HepG2 (cell line): ENCODE measurements around the gene KIAA1958. TPM values are rescaled to one million over a fixed set of nuclear protein-coding genes. Genes with fewer than 3 reads are reported as not detected.

Experiments used
- ATAC-seq: fragments of 200-7000 bp; cut with Tn5 transposase; 3 replicates; pipeline ENCODE4 v1.9.1; 2020; ENCODE audit warnings: mild to moderate bottlenecking, moderate library complexity
- BruUV-seq: library from RNA; stranded (reverse); fragments of 400-500 nt; replicated peaks from 2 replicates; lab custom pipeline; 2021; lab: Mats Ljungman, UMichigan
- CTCF ChIA-PET: fragments of 300-600 bp; formaldehyde crosslinking; extraction: SDS; loops from one replicate; lab custom pipeline; 2021; ENCODE audit warnings: low total read pairs, inconsistent platforms, low intra/inter-chr PET ratio; lab: Yijun Ruan, JAX
- POLR2A ChIA-PET: fragments of 350-600 bp; sonication (Branson Sonifier 250); formaldehyde crosslinking; loops from one replicate; lab custom pipeline; 2020; ENCODE audit warnings: antibody characterized with exemption, inconsistent platforms; lab: Yijun Ruan, JAX
- DNase-seq: peaks from one replicate; pipeline ENCODE4 v3.0.0-alpha.2; 2015; ENCODE audit warnings: low spot score
- FAIRE-seq: peaks from 3 replicates; lab custom pipeline; 2011; peaks lifted over from hg19 to GRCh38; lab: Jason Lieb, UNC
- H2AFZ ChIP-seq: one replicate; pipeline ENCODE4 v1.6.1; 2011; ENCODE audit warnings: low read length, inconsistent platforms
- H3K27ac ChIP-seq: fragments of 300-600 bp; 3 replicates; pipeline ENCODE4 v1.8.0; 2011; ENCODE audit warnings: mixed run types, mild to moderate bottlenecking, mixed read lengths, low read length, inconsistent platforms; ENCODE audit not compliant: insufficient read depth; ENCODE audit errors: extremely low read length
- H3K27me3 ChIP-seq, 2 experiments: fragments of 200-600 bp in 1 of 2; 2 replicates in 1 of 2; 3 replicates in 1 of 2; pipeline versions ENCODE4 v1.6.0 to v1.8.0; 2011; ENCODE audit warnings: low read length in 2 of 2, mild to moderate bottlenecking in 2 of 2, moderate library complexity in 2 of 2, inconsistent platforms in 1 of 2; ENCODE audit not compliant: insufficient read depth in 2 of 2, control insufficient read depth in 1 of 2
- H3K36me3 ChIP-seq, 2 experiments: fragments of 200-600 bp in 1 of 2; replicated peaks in 1 of 2; 2 replicates in 1 of 2; 3 replicates in 1 of 2; pipeline versions ENCODE4 v1.5.1 to v1.8.0; 2011; ENCODE audit warnings: low read length in 2 of 2, inconsistent platforms in 1 of 2; ENCODE audit not compliant: insufficient read depth in 2 of 2, control insufficient read depth in 1 of 2
- H3K4me1 ChIP-seq: 2 replicates; pipeline ENCODE4 v1.5.1; 2012; ENCODE audit warnings: low read length, inconsistent platforms; ENCODE audit not compliant: insufficient read depth
- H3K4me2 ChIP-seq: 2 replicates; pipeline ENCODE4 v1.6.0; 2011; ENCODE audit warnings: low read depth, low read length, inconsistent platforms
- H3K4me3 ChIP-seq, 3 experiments: fragments of 200-600 bp in 1 of 3; sonication (generic), shearing (Covaris generic) in 1 of 3; replicated peaks in 1 of 3; 2 replicates each; pipeline ENCODE4 v1.5.1; 2011 to 2016; ENCODE audit warnings: low read length in 3 of 3, inconsistent platforms in 2 of 3, low read depth in 2 of 3, mild to moderate bottlenecking in 2 of 3, control low read depth in 1 of 3, mixed read lengths in 1 of 3; ENCODE audit not compliant: insufficient read depth in 1 of 3
- H3K79me2 ChIP-seq: one replicate; pipeline ENCODE4 v1.6.1; 2011; ENCODE audit warnings: low read length, inconsistent platforms; ENCODE audit not compliant: insufficient read depth
- H3K9ac ChIP-seq: 2 replicates; pipeline ENCODE4 v1.6.0; 2011; ENCODE audit warnings: mild to moderate bottlenecking, low read depth, low read length, inconsistent platforms; ENCODE audit not compliant: insufficient read depth
- H3K9me3 ChIP-seq: 2 replicates; pipeline ENCODE4 v1.5.1; 2012; ENCODE audit warnings: mild to moderate bottlenecking, low read length
- H4K20me1 ChIP-seq: 2 replicates; pipeline ENCODE4 v1.6.0; 2011; ENCODE audit warnings: inconsistent platforms, mild to moderate bottlenecking, low read length, moderate library complexity; ENCODE audit not compliant: insufficient read depth
- GPN1 ChIP-seq: sonication (generic); formaldehyde crosslinking; IDR thresholded peaks from 2 replicates; pipeline ENCODE4 v1.5.1; 2020; ENCODE audit warnings: missing genetic modification reagents, borderline replicate concordance
- HNRNPL ChIP-seq: fragments of 200-400 bp; formaldehyde crosslinking; IDR thresholded peaks from 2 replicates; pipeline ENCODE4 v1.6.1; 2017; ENCODE audit warnings: mild to moderate bottlenecking, low read depth, low read length
- SMAD1 ChIP-seq: sonication (generic); formaldehyde crosslinking; IDR thresholded peaks from 2 replicates; pipeline ENCODE4 v1.4.0; 2020; ENCODE audit warnings: missing genetic modification reagents, low read depth, mild to moderate bottlenecking, borderline replicate concordance
- ZNF407 ChIP-seq: sonication (generic); formaldehyde crosslinking; IDR thresholded peaks from one replicate; pipeline ENCODE4 v1.5.1; 2020; ENCODE audit warnings: mild to moderate bottlenecking, missing genetic modification reagents; ENCODE audit errors: not compliant biosample characterization
- WGBS: methylation state at CpG from one replicate; pipeline ENCODE4 v1.1.6; 2017; ENCODE audit warnings: low lambda C conversion rate; 5-methylcytosine and 5-hydroxymethylcytosine counted together
- in situ Hi-C: cut with HindIII; loops from 2 replicates; pipeline ENCODE4 v1.10.0; 2017; ENCODE audit warnings: low pct_unique_long_range_greater_than_20kb; ENCODE audit not compliant: extremely low pct_ligation_motif_present
- intact Hi-C: fragments of 100-400 bp; cut with micrococcal nuclease; formaldehyde crosslinking; loops from one replicate; pipeline ENCODE4 v1.10.0; 2022; ENCODE audit not compliant: unreplicated experiment
- polyA plus RNA-seq, 8 experiments: library from polyadenylated mRNA; depleted of rRNA in 3 of 8; stranded (reverse) in 7 of 8; unstranded in 1 of 8; fragments of >200 nt; fragmentation: Illumina TruSeq in 4 of 8; extraction: Trizol in 4 of 8; gene quantifications; 2 replicates each; pipeline versions ENCODE4 v1.2.1 to v1.2.3, GENCODE V29; 2011 to 2016; ENCODE audit warnings: low read depth in 4 of 8, missing spikeins in 1 of 8, mixed read lengths in 1 of 8; ENCODE audit not compliant: insufficient read depth in 1 of 8
- total RNA-seq, 5 experiments: library from RNA; depleted of rRNA; stranded (reverse); fragments of >200 nt; fragmentation: Illumina TruSeq; extraction: Trizol; gene quantifications; 2 replicates each; pipeline ENCODE4 v1.2.3, GENCODE V29; 2016; ENCODE audit warnings: low read depth in 1 of 5
- TF ChIP-seq, protein P1 (sequence below): sonication (generic); formaldehyde crosslinking; IDR thresholded peaks from 2 replicates; pipeline ENCODE4 v1.5.1; 2020; ENCODE audit warnings: mild to moderate bottlenecking, missing genetic modification reagents

Gene KIAA1958
- total and polyA plus RNA-seq, 2 of the 13 experiments (the other 11 are each of a cell fraction or from before 2014, with no cell fraction given), result 8.5 to 10.3 TPM

- Histone ChIP-seq H4K20me1 (no peaks in the 10 kb centered on the region), H3K9me3 (no peaks in the 10 kb centered on the region), H3K4me2 (no peak overlapping the region), H3K79me2 (no peaks in the 10 kb centered on the region), H3K4me1 (peaks cover 14% of the 10 kb centered on the region), H3K4me3 (no peak overlapping the region), H3K27me3 (no peaks in the 10 kb centered on the region), H3K36me3 (peaks cover 7 to 22% of the 10 kb centered on the region in 2 experiments), H3K27ac (no peak overlapping the region)
- intact Hi-C loops (no loop called here), in situ Hi-C loops (no loop called here)
- FAIRE-seq (no peak), ATAC-seq (no peak), DNase-seq (no peak)
- ChIA-PET POLR2A (no interaction called here), CTCF (no interaction called here)
- BruUV-seq, result no TSS peak
- no peak for TF ChIP-seq SMAD1 (CRISPR knock-in tag)
- no peak for TF ChIP-seq ZNF407 (CRISPR knock-in tag)
- TF ChIP-seq GPN1, result no peak
- TF ChIP-seq, protein P1, sequence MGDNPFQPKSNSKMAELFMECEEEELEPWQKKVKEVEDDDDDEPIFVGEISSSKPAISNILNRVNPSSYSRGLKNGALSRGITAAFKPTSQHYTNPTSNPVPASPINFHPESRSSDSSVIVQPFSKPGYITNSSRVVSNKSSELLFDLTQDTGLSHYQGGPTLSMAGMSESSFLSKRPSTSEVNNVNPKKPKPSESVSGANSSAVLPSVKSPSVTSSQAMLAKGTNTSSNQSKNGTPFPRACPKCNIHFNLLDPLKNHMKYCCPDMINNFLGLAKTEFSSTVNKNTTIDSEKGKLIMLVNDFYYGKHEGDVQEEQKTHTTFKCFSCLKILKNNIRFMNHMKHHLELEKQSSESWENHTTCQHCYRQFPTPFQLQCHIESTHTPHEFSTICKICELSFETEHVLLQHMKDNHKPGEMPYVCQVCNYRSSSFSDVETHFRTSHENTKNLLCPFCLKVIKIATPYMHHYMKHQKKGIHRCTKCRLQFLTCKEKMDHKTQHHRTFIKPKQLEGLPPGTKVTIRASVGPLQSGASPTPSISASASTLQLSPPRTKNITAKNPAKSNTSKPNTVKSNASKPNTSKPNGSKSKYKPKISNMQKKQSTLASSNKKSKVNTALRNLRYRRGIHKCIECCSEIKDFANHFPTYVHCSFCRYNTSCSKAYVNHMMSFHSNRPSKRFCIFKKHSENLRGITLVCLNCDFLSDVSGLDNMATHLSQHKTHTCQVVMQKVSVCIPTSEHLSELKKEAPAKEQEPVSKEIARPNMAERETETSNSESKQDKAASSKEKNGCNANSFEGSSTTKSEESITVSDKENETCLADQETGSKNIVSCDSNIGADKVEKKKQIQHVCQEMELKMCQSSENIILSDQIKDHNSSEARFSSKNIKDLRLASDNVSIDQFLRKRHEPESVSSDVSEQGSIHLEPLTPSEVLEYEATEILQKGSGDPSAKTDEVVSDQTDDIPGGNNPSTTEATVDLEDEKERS (CRISPR knock-in tag), result no peak
- no peak for TF ChIP-seq HNRNPL
- TF ChIP-seq, all 625 proteins: peak for 0
- Histone ChIP-seq H2AFZ (no peak overlapping the region), H3K9ac (no peak overlapping the region)
- WGBS, result 97% methylated on average over 18 of the region's 21 CpGs
Measured at GRCh38 chr9:112618385-112619009, 131.9 kb downstream of the KIAA1958 start.
